Measurements from ENCODE around the gene HSD17B11. TPM values are rescaled to one million over a fixed set of nuclear protein-coding genes. Genes with fewer than 3 reads are reported as not detected.

Gene HSD17B11
- total and polyA plus RNA-seq, 2 of the 8 experiments (the other 6 are each of a cell fraction or from before 2014, with no cell fraction given) = 6.0 to 9.0 TPM

- no peak overlapping the region for H3K14ac ChIP-seq (ENCODE audit: insufficient read length)
- no peak overlapping the region for H3K4me3 ChIP-seq (ENCODE audit: extremely low read depth in 1 of 4, insufficient read depth in 2 of 4, low read depth in 3 of 4, low read length in 4 of 4)
- no peak overlapping the region for H4K8ac ChIP-seq (ENCODE audit: extremely low read depth, insufficient read depth, low read length)
- no peak overlapping the region for H2AK5ac ChIP-seq (ENCODE audit: low read depth, low read length)
- peaks cover 0 to 2% (median under 1%) of the 10 kb centered on the region in 4 experiments; a peak in 3 of 7 replicates for H3K4me1 ChIP-seq (replicated peaks in 1 of 4; ENCODE audit: control insufficient read depth in 3 of 4, insufficient read depth in 4 of 4, low read length in 3 of 4)
- no peak overlapping the region for H3K4me2 ChIP-seq (ENCODE audit: insufficient read depth in 1 of 2, low read depth in 2 of 2, low read length in 2 of 2)
- 70% methylated on average over 3 of the region's 3 CpGs; no CpG with 5 or more reads in 1 of the 2 experiments for WGBS, 2 experiments (ENCODE audit: extremely low coverage in 1 of 2, insufficient coverage in 1 of 2, insufficient read length in 1 of 2, insufficient replicate concordance in 2 of 2, low coverage in 1 of 2, low lambda C conversion rate in 2 of 2, missing lambda C conversion rate in 1 of 2)
- H3K36me3 ChIP-seq (ENCODE audit: control insufficient read depth in 2 of 4, insufficient read depth in 4 of 4, low read length in 3 of 4) = no peaks in the 10 kb centered on the region
- H4K91ac ChIP-seq (replicated peaks; ENCODE audit: insufficient read length, low read length) = no peak overlapping the region
- no peak overlapping the region for H2BK120ac ChIP-seq (replicated peaks; ENCODE audit: low read depth, low read length)
- H3K18ac ChIP-seq (ENCODE audit: extremely low read depth, low read length) = no peak overlapping the region
- POLR2A ChIA-PET (ENCODE audit: partially characterized antibody) = no interaction called here
- no peak overlapping the region for H3K27ac ChIP-seq (ENCODE audit: low read depth, low read length)
- no peak overlapping the region for H2BK15ac ChIP-seq (ENCODE audit: low read length)
- peaks cover 4% of the 10 kb centered on the region for H3K79me1 ChIP-seq (ENCODE audit: low read depth, low read length)
- no peak overlapping the region for H3K23ac ChIP-seq (ENCODE audit: insufficient read length)
- no peak overlapping the region for H2BK20ac ChIP-seq (ENCODE audit: low read length)
- no peak overlapping the region for H2AFZ ChIP-seq (ENCODE audit: low read length)
- H4K20me1 ChIP-seq (replicated peaks in 1 of 2; ENCODE audit: control insufficient read depth in 1 of 2, insufficient read depth in 2 of 2, low read length in 2 of 2) = no peaks in the 10 kb centered on the region
- no peak overlapping the region for H3K56ac ChIP-seq (replicated peaks; ENCODE audit: insufficient read length, low read depth, low read length)
- H2BK5ac ChIP-seq (ENCODE audit: low read depth, low read length) = no peak overlapping the region
- FAIRE-seq = no peak
- H3K27me3 ChIP-seq (replicated peaks in 1 of 4; ENCODE audit: control insufficient read depth in 3 of 4, extremely low read depth in 1 of 4, insufficient read depth in 3 of 4, low read length in 3 of 4) = no peaks in the 10 kb centered on the region
- no peaks in the 10 kb centered on the region for H3K9me3 ChIP-seq (ENCODE audit: insufficient read depth in 2 of 2, low read depth in 1 of 2, low read length in 1 of 2)
- H3K79me2 ChIP-seq (ENCODE audit: control insufficient read depth in 1 of 2, insufficient read depth in 2 of 2, low read length in 2 of 2) = peaks cover 3 to 82% of the 10 kb centered on the region in 2 experiments; a peak in 3 of 4 replicates
- no peak overlapping the region for H2BK12ac ChIP-seq (ENCODE audit: low read depth, low read length)
- no peak overlapping the region for H4K5ac ChIP-seq (ENCODE audit: insufficient read length, low read depth, low read length)
- DNase-seq (ENCODE audit: low read depth in 1 of 2, low spot score in 2 of 2) = no peak
- H3K4ac ChIP-seq (replicated peaks; ENCODE audit: insufficient read length, low read depth, low read length) = no peak overlapping the region
- CTCF ChIA-PET (ENCODE audit: partially characterized antibody) = interaction anchor here (0.6 to 2.0 kb wide), 2 partner anchors 38 to 51 kb away, joined by 3 to 9 read pairs; no protein-coding TSS in a partner anchor
- no peak overlapping the region for H3K9ac ChIP-seq (replicated peaks in 1 of 4; ENCODE audit: extremely low read depth in 1 of 4, low read depth in 3 of 4, low read length in 3 of 4)
- peaks cover 4% of the 10 kb centered on the region; the same call in 1 of the 2 replicates for H3K23me2 ChIP-seq (ENCODE audit: low read depth, low read length)
- TF ChIP-seq KDM5A (IDR thresholded peaks at IDR 0.05; ENCODE audit: low read length) (no peak), GABPA (IDR thresholded peaks at IDR 0.05; ENCODE audit: borderline replicate concordance, insufficient read depth, low read length) (no peak), RAD21 (IDR thresholded peaks at IDR 0.05 in 1 of 2, conservative IDR thresholded peaks at IDR 0.05 in 1 of 2; ENCODE audit: low read depth in 2 of 2, low read length in 2 of 2) (no peak), ZNF274 (IDR thresholded peaks at IDR 0.05; ENCODE audit: borderline replicate concordance, extremely low read depth, low read length) (no peak)
Observed at GRCh38 chr4:87426865-87427517, 36.0 kb upstream of the HSD17B11 start.

Measured in H1 (cell line).